GM21515 (cell line): Measurements from ENCODE around the gene FAM204A.

Source experiments
- ATAC-seq: cut with Tn5 transposase; IDR thresholded peaks from one replicate; pipeline ENCODE4 v1.9.1; 2021; ENCODE audit not compliant: unreplicated experiment

FAM204A gene

GRCh38 chr10:118332948-118333710 is 9.0 kb downstream of the FAM204A start:
- no peak for ATAC-seq

GRCh38 chr10:118332236-118332635 is 9.9 kb downstream of the FAM204A start:
- ATAC-seq, result peak; percentile 80

- no peak for ATAC-seq
Observed at GRCh38 chr10:118330295-118331076, 11.6 kb downstream of the FAM204A start.

GRCh38 chr10:118324140-118324539 is 18.0 kb downstream of the FAM204A start:
- no peak for ATAC-seq

- no peak for ATAC-seq
Observed at GRCh38 chr10:118321724-118322575, 20.2 kb downstream of the FAM204A start.

GRCh38 chr10:118315629-118316028 is 26.5 kb downstream of the FAM204A start:
- no peak for ATAC-seq

- no peak for ATAC-seq
Observed at GRCh38 chr10:118314882-118315281, 27.2 kb downstream of the FAM204A start.

- ATAC-seq, result no peak
Observed at GRCh38 chr10:118311505-118311904, 30.6 kb downstream of the FAM204A start.

GRCh38 chr10:118310822-118311221 is 31.3 kb downstream of the FAM204A start:
- no peak for ATAC-seq

GRCh38 chr10:118309911-118310310 is 32.2 kb downstream of the FAM204A start:
- ATAC-seq, result no peak

GRCh38 chr10:118308664-118309063 is 33.5 kb downstream of the FAM204A start:
- no peak for ATAC-seq

GRCh38 chr10:118307859-118308258 is 34.3 kb downstream of the FAM204A start:
- no peak for ATAC-seq

- ATAC-seq, result no peak
Observed at GRCh38 chr10:118307220-118307619, 34.9 kb downstream of the FAM204A start.

- no peak for ATAC-seq
Observed at GRCh38 chr10:118305730-118306129, 36.4 kb downstream of the FAM204A start.

GRCh38 chr10:118304521-118304920 is 37.6 kb downstream of the FAM204A start:
- no peak for ATAC-seq

- ATAC-seq, result no peak
Observed at GRCh38 chr10:118301211-118301610, 40.9 kb downstream of the FAM204A start.

- no peak for ATAC-seq
Observed at GRCh38 chr10:118300320-118300719, 41.8 kb downstream of the FAM204A start.

GRCh38 chr10:118298787-118299186 is 43.3 kb downstream of the FAM204A start:
- no peak for ATAC-seq

- ATAC-seq, result no peak
Observed at GRCh38 chr10:118291122-118291521, 51.0 kb downstream of the FAM204A start.

GRCh38 chr10:118290471-118290995 is 51.6 kb downstream of the FAM204A start:
- ATAC-seq, result no peak
